Esophagus muscularis mucosa (tissue), 4 donors: Measurements from ENCODE around the gene GABRB2. TPM values are rescaled to one million over a fixed set of nuclear protein-coding genes. Genes with fewer than 3 reads are reported as not detected.

Experiments
- DNase-seq: peaks from one replicate; pipeline ENCODE4 v3.0.0-alpha.2; 2017; ENCODE audit errors: extremely low spot score
- H3K27ac ChIP-seq, 4 donors: fragments of 200-600 bp; sonication (generic); replicated peaks in 1 of 4; 1 replicate in 3 of 4; 2 replicates in 1 of 4; pipeline ENCODE4 v1.5.1; 2016 to 2019; ENCODE audit warnings: mild to moderate bottlenecking in 1 of 4
- H3K27me3 ChIP-seq, 4 donors: fragments of 200-600 bp; sonication (generic); one replicate each; pipeline versions ENCODE4 v1.5.1 to v1.6.0; 2016 to 2019
- H3K36me3 ChIP-seq, 4 donors: fragments of 200-600 bp; sonication (generic); one replicate each; pipeline ENCODE4 v1.5.1; 2016 to 2019
- H3K4me1 ChIP-seq, 4 donors: fragments of 200-600 bp; sonication (generic); one replicate each; pipeline ENCODE4 v1.5.1; 2016 to 2019
- H3K4me3 ChIP-seq, 4 donors: fragments of 200-600 bp; sonication (generic); 1 replicate in 2 of 4; 2 replicates in 2 of 4; pipeline ENCODE4 v1.5.1; 2016 to 2019; ENCODE audit warnings: mild to moderate bottlenecking in 4 of 4, moderate library complexity in 1 of 4
- H3K9me3 ChIP-seq, 4 donors: fragments of 200-600 bp; sonication (generic); 1 replicate in 3 of 4; 2 replicates in 1 of 4; pipeline ENCODE4 v1.5.1; 2016 to 2019
- EP300 ChIP-seq: sonication (generic); formaldehyde crosslinking; IDR thresholded peaks from one replicate; pipeline ENCODE4 v1.6.1; 2017; ENCODE audit warnings: antibody characterized with exemption
- POLR2A ChIP-seq: fragments of 450-650 bp; IDR thresholded peaks from one replicate; pipeline ENCODE4 v1.6.1; 2017; ENCODE audit warnings: antibody characterized with exemption, moderate library complexity, mild to moderate bottlenecking, low read depth
- POLR2AphosphoS5 ChIP-seq, 2 donors: sonication (generic); formaldehyde crosslinking; IDR thresholded peaks; one replicate each; pipeline ENCODE4 v1.6.1; 2017; ENCODE audit warnings: antibody characterized with exemption in 2 of 2
- WGBS: methylation state at CpG from one replicate; pipeline ENCODE4 v1.1.5; 2018; 5-methylcytosine and 5-hydroxymethylcytosine counted together
- intact Hi-C: fragments of 100-400 bp; cut with DNase I; formaldehyde crosslinking; loops from one replicate; pipeline ENCODE4 v1.15.1; 2023
- total RNA-seq, 4 donors: library from RNA; depleted of rRNA; stranded (reverse); fragments of >200 nt; gene quantifications; one replicate each; pipeline versions ENCODE4 v1.1.0 to v1.2.1, GENCODE V29; 2016
- TF ChIP-seq, protein P1 (sequence below), 3 experiments: fragments of 200-600 bp in 2 of 3; fragments of 450-650 bp in 1 of 3; sonication (generic) in 2 of 3; IDR thresholded peaks; one replicate each; pipeline ENCODE4 v1.5.1; 2017 to 2019; ENCODE audit warnings: antibody characterized with exemption in 3 of 3, mild to moderate bottlenecking in 2 of 3, moderate library complexity in 1 of 3

Gene GABRB2
- total RNA-seq, 4 donors from 2014 or later, result 0.92 to 1.7 (median 1.2) TPM

DNA sequence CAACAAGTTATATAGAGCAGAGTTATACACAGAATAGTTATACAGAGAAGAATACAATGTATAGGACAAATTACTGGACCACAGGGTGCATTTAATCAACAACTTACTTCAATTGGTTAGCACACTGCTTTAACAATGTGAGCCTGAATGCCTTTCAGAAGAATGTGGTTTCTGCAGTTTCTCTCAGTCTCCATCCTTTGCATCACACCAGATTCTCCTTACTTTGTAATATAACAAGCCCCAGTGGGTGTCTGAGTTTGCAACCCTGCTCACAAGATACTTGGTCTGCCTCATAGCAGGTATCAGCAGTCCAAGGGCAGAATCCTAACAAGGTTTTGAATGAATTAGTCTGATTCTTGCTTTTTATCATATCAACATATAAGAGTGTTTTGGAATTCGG is 114.6 kb downstream of the GABRB2 start:
- TF ChIP-seq EP300 (no peak), POLR2A (no peak), POLR2AphosphoS5 (IDR thresholded peaks at IDR 0.05) (no peak)
- TF ChIP-seq, protein P1, sequence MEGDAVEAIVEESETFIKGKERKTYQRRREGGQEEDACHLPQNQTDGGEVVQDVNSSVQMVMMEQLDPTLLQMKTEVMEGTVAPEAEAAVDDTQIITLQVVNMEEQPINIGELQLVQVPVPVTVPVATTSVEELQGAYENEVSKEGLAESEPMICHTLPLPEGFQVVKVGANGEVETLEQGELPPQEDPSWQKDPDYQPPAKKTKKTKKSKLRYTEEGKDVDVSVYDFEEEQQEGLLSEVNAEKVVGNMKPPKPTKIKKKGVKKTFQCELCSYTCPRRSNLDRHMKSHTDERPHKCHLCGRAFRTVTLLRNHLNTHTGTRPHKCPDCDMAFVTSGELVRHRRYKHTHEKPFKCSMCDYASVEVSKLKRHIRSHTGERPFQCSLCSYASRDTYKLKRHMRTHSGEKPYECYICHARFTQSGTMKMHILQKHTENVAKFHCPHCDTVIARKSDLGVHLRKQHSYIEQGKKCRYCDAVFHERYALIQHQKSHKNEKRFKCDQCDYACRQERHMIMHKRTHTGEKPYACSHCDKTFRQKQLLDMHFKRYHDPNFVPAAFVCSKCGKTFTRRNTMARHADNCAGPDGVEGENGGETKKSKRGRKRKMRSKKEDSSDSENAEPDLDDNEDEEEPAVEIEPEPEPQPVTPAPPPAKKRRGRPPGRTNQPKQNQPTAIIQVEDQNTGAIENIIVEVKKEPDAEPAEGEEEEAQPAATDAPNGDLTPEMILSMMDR (IDR thresholded peaks at IDR 0.05), result no peak
- WGBS, result 85% methylated on average over 1 of the region's 1 CpG
- H3K36me3 ChIP-seq, result no peaks in the 10 kb centered on the region
- H3K4me3 ChIP-seq, result no peak overlapping the region
- DNase-seq, result no peak
- intact Hi-C loops, result no loop called here
- no peak overlapping the region for H3K27ac ChIP-seq
- H3K27me3 ChIP-seq, result no peaks in the 10 kb centered on the region
- H3K9me3 ChIP-seq, result no peaks in the 10 kb centered on the region
- no peaks in the 10 kb centered on the region for H3K4me1 ChIP-seq

DNA sequence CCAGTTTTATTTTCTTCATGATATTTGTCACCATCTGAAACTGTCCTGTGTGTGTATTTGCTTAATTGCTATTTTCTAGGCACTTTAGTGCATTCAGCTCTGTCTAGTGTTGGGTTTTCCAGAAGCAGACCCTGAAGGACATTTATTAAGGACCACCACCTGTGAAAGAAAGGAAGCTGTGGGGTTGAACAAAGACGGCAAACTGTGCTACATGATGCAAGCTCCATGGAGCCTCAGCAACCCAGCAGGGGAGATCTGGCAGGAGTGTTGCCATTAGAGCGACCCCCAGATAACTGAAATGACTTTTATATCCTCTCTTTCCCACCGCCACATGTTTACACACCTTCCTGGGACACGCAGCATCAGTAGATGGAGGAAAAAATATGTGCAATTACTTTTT is 125.5 kb downstream of the GABRB2 start:
- Histone ChIP-seq H3K27ac (no peak overlapping the region), H3K27me3 (no peaks in the 10 kb centered on the region), H3K9me3 (peaks cover 0 to 9% (median 6%) of the 10 kb centered on the region in 4 donors), H3K36me3 (no peaks in the 10 kb centered on the region), H3K4me1 (no peaks in the 10 kb centered on the region), H3K4me3 (no peak overlapping the region)
- DNase-seq, result no peak
- intact Hi-C loops, result no loop called here
- TF ChIP-seq POLR2AphosphoS5 (IDR thresholded peaks at IDR 0.05), result no peak
- TF ChIP-seq, protein P1 (IDR thresholded peaks at IDR 0.05), result no peak
- no peak for TF ChIP-seq POLR2A
- TF ChIP-seq EP300, result no peak
- WGBS, result 63% methylated on average over 4 of the region's 4 CpGs

DNA sequence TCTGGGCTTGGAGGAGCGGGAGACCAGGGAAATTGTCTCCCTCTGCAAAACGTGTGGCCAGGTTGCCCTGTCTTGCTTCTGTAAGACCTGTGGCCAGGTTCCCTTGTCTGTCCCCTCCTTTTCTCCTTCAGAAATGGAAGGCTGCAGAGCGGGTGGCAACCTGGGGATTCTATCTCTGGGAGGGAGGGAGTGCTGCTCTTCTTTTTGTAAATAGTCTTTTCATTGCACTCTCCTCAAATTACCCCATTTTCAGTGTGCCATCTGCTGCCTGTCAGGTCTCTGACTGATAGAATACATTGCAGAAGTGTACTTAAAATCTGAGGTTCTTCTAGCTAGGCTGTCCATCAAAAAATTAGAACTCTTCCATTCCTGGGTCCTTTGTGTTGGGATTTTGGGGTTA is 126.0 kb downstream of the GABRB2 start:
- no peak for TF ChIP-seq EP300
- no peak for TF ChIP-seq POLR2AphosphoS5 (IDR thresholded peaks at IDR 0.05)
- TF ChIP-seq POLR2A, result no peak
- TF ChIP-seq, protein P1 (IDR thresholded peaks at IDR 0.05), result no peak
- H3K4me3 ChIP-seq, result no peak overlapping the region
- H3K9me3 ChIP-seq, result peaks cover 0 to 9% (median 6%) of the 10 kb centered on the region in 4 donors
- H3K4me1 ChIP-seq, result no peaks in the 10 kb centered on the region
- 60% methylated on average over 3 of the region's 3 CpGs for WGBS
- no peak overlapping the region for H3K27ac ChIP-seq
- intact Hi-C loops, result no loop called here
- no peaks in the 10 kb centered on the region for H3K36me3 ChIP-seq
- H3K27me3 ChIP-seq, result no peaks in the 10 kb centered on the region
- DNase-seq, result no peak

DNA sequence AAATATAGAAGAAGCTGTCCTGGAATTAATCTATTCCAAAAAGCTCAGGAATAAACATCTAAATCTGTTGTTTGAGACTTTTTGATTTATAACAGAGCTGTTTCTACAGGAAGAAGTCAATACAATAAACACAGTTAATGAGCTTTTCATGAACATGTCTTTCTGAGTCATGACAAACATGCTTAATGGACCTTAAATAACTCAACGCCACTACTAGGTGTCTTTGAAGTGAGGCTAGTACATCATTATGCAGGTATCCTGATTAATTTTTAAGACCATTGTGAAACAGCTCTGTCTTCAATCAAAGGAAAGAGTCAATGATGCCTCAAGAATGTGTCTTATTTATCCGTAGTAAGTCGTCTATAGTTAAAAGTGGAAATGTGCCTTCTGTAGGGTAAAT is 131.6 kb downstream of the GABRB2 start:
- 74% methylated on average over 3 of the region's 3 CpGs for WGBS

More for the DNA sequence above, 131.6 kb downstream of the GABRB2 start:
- intact Hi-C loops, result no loop called here
- H3K4me3 ChIP-seq, result no peak overlapping the region
- DNase-seq, result no peak
- no peaks in the 10 kb centered on the region for H3K4me1 ChIP-seq
- TF ChIP-seq POLR2AphosphoS5 (IDR thresholded peaks at IDR 0.05) (no peak), EP300 (no peak), POLR2A (no peak)
- TF ChIP-seq, protein P1 (IDR thresholded peaks at IDR 0.05), result no peak
- no peaks in the 10 kb centered on the region for H3K36me3 ChIP-seq
- H3K27me3 ChIP-seq, result no peaks in the 10 kb centered on the region
- H3K27ac ChIP-seq, result no peak overlapping the region
- H3K9me3 ChIP-seq, result no peaks in the 10 kb centered on the region
